Measurements from ENCODE around the gene ZSCAN12. TPM values are rescaled to one million over a fixed set of nuclear protein-coding genes. Genes with fewer than 3 reads are reported as not detected.
A peak's percentile ranks its signal among the peaks of the same experiment; 100 is the strongest.
"Not testable (repeated sequence)": the region's sequence is repeated elsewhere in the genome, so short reads cannot be mapped to it uniquely, and the experiment has no call there.

The ZSCAN12 gene
- total RNA-seq (14.4 TPM), polyA plus RNA-seq (4.7 TPM)

- under 1% methylated on average over 49 of the region's 49 CpGs for WGBS
- Histone ChIP-seq H3K4me3 (ENCODE audit: low read depth, low read length) (peak within 1 kb of the TSS; percentile 74), H3K36me3 (ENCODE audit: insufficient read depth) (no peaks in the 10 kb centered on the region), H3K4me1 (ENCODE audit: insufficient read depth) (no peaks in the 10 kb centered on the region), H3K27ac (ENCODE audit: low read depth) (no peak within 1 kb of the TSS)
- DNase-seq (ENCODE audit: extremely low spot score), result peak; percentile 63
Measured at GRCh38 chr6:28399350-28400121, at the start of gene ZSCAN12. Gene ZSCAN12, minus strand, starts transcription at chr6:28399747. Its CDS starts 1,342 bp downstream, at chr6:28398405.

GRCh38 chr6:28449056-28449455 is 49.5 kb upstream of the ZSCAN12 start:
- Histone ChIP-seq H3K4me3 (ENCODE audit: low read depth, low read length) (no peak overlapping the region), H3K4me1 (ENCODE audit: insufficient read depth) (no peaks in the 10 kb centered on the region), H3K27ac (ENCODE audit: low read depth) (no peak overlapping the region), H3K36me3 (ENCODE audit: insufficient read depth) (no peaks in the 10 kb centered on the region)
- 97% methylated on average over 1 of the region's 1 CpG for WGBS
- no peak for DNase-seq (ENCODE audit: extremely low spot score)

GRCh38 chr6:28447512-28447906 is 48.0 kb upstream of the ZSCAN12 start:
- not testable (repeated sequence) for H3K4me1 ChIP-seq (ENCODE audit: insufficient read depth); H3K36me3 ChIP-seq (ENCODE audit: insufficient read depth); H3K27ac ChIP-seq (ENCODE audit: low read depth); DNase-seq (ENCODE audit: extremely low spot score); H3K4me3 ChIP-seq (ENCODE audit: low read depth, low read length)

- no peak overlapping the region for H3K27ac ChIP-seq (ENCODE audit: low read depth)
- 2% methylated on average over 36 of the region's 36 CpGs for WGBS
- H3K4me1 ChIP-seq (ENCODE audit: insufficient read depth), result no peaks in the 10 kb centered on the region
- H3K36me3 ChIP-seq (ENCODE audit: insufficient read depth), result no peaks in the 10 kb centered on the region
- DNase-seq (ENCODE audit: extremely low spot score), result no peak
- H3K4me3 ChIP-seq (ENCODE audit: low read depth, low read length), result peak overlapping the region; percentile 16
Measured at GRCh38 chr6:28446818-28447511, 47.4 kb upstream of the ZSCAN12 start.

- not testable (repeated sequence) for H3K4me3 ChIP-seq (ENCODE audit: low read depth, low read length); DNase-seq (ENCODE audit: extremely low spot score); H3K27ac ChIP-seq (ENCODE audit: low read depth); H3K36me3 ChIP-seq (ENCODE audit: insufficient read depth); H3K4me1 ChIP-seq (ENCODE audit: insufficient read depth)
- WGBS, result 90% methylated on average over 3 of the region's 3 CpGs
Measured at GRCh38 chr6:28444759-28445158, 45.2 kb upstream of the ZSCAN12 start.

GRCh38 chr6:28443112-28443773 is 43.7 kb upstream of the ZSCAN12 start, which contains the start of gene ZSCAN23:
Gene ZSCAN23, minus strand, starts transcription at chr6:28443491. Its CDS starts 7,225 bp downstream, at chr6:28436266.
- peak within 1 kb of the TSS; percentile 50 for H3K4me3 ChIP-seq (ENCODE audit: low read depth, low read length)
- H3K27ac ChIP-seq (ENCODE audit: low read depth), result no peak within 1 kb of the TSS
- peak; percentile 77 for DNase-seq (ENCODE audit: extremely low spot score)
- WGBS, result under 1% methylated on average over 32 of the region's 32 CpGs
- no peaks in the 10 kb centered on the region for H3K4me1 ChIP-seq (ENCODE audit: insufficient read depth)
- no peaks in the 10 kb centered on the region for H3K36me3 ChIP-seq (ENCODE audit: insufficient read depth)

- Histone ChIP-seq H3K4me3 (ENCODE audit: low read depth, low read length) (peak overlapping the region; percentile 50), H3K4me1 (ENCODE audit: insufficient read depth) (no peaks in the 10 kb centered on the region), H3K27ac (ENCODE audit: low read depth) (no peak overlapping the region), H3K36me3 (ENCODE audit: insufficient read depth) (no peaks in the 10 kb centered on the region)
- no peak for DNase-seq (ENCODE audit: extremely low spot score)
- WGBS, result 47% methylated on average over 7 of the region's 7 CpGs
Measured at GRCh38 chr6:28442586-28442985, 43.0 kb upstream of the ZSCAN12 start.

- Histone ChIP-seq H3K36me3 (ENCODE audit: insufficient read depth) (peaks cover 2% of the 10 kb centered on the region), H3K4me3 (ENCODE audit: low read depth, low read length) (no peak overlapping the region), H3K4me1 (ENCODE audit: insufficient read depth) (no peaks in the 10 kb centered on the region), H3K27ac (ENCODE audit: low read depth) (no peak overlapping the region)
- 74% methylated on average over 3 of the region's 3 CpGs for WGBS
- DNase-seq (ENCODE audit: extremely low spot score), result no peak
Measured at GRCh38 chr6:28436404-28436803, 36.9 kb upstream of the ZSCAN12 start.

- no peak overlapping the region for H3K27ac ChIP-seq (ENCODE audit: low read depth)
- H3K4me1 ChIP-seq (ENCODE audit: insufficient read depth), result no peaks in the 10 kb centered on the region
- no peak for DNase-seq (ENCODE audit: extremely low spot score)
- peaks cover 2% of the 10 kb centered on the region for H3K36me3 ChIP-seq (ENCODE audit: insufficient read depth)
- no peak overlapping the region for H3K4me3 ChIP-seq (ENCODE audit: low read depth, low read length)
Measured at GRCh38 chr6:28433119-28433518, 33.6 kb upstream of the ZSCAN12 start.

GRCh38 chr6:28429781-28430180 is 30.2 kb upstream of the ZSCAN12 start:
- Histone ChIP-seq H3K4me3 (ENCODE audit: low read depth, low read length) (no peak overlapping the region), H3K27ac (ENCODE audit: low read depth) (no peak overlapping the region), H3K4me1 (ENCODE audit: insufficient read depth) (no peaks in the 10 kb centered on the region), H3K36me3 (ENCODE audit: insufficient read depth) (no peaks in the 10 kb centered on the region)
- no peak for DNase-seq (ENCODE audit: extremely low spot score)
- 94% methylated on average over 16 of the region's 16 CpGs for WGBS

GRCh38 chr6:28425944-28426541 is 26.5 kb upstream of the ZSCAN12 start:
- no peak for DNase-seq (ENCODE audit: extremely low spot score)
- no peak overlapping the region for H3K4me3 ChIP-seq (ENCODE audit: low read depth, low read length)
- 91% methylated on average over 4 of the region's 4 CpGs for WGBS

GRCh38 chr6:28424163-28424562 is 24.6 kb upstream of the ZSCAN12 start:
- Histone ChIP-seq H3K4me3 (ENCODE audit: low read depth, low read length) (no peak overlapping the region), H3K27ac (ENCODE audit: low read depth) (no peak overlapping the region), H3K4me1 (ENCODE audit: insufficient read depth) (no peaks in the 10 kb centered on the region), H3K36me3 (ENCODE audit: insufficient read depth) (no peaks in the 10 kb centered on the region)
- DNase-seq (ENCODE audit: extremely low spot score), result no peak

More at GRCh38 chr6:28425944-28426541, 26.5 kb upstream of the ZSCAN12 start:
- no peaks in the 10 kb centered on the region for H3K36me3 ChIP-seq (ENCODE audit: insufficient read depth)
- no peak overlapping the region for H3K27ac ChIP-seq (ENCODE audit: low read depth)
- no peaks in the 10 kb centered on the region for H3K4me1 ChIP-seq (ENCODE audit: insufficient read depth)

- 92% methylated on average over 1 of the region's 1 CpG for WGBS
- no peak for DNase-seq (ENCODE audit: extremely low spot score)
- no peak overlapping the region for H3K4me3 ChIP-seq (ENCODE audit: low read depth, low read length)
- no peaks in the 10 kb centered on the region for H3K4me1 ChIP-seq (ENCODE audit: insufficient read depth)
- no peaks in the 10 kb centered on the region for H3K36me3 ChIP-seq (ENCODE audit: insufficient read depth)
- H3K27ac ChIP-seq (ENCODE audit: low read depth), result no peak overlapping the region
Measured at GRCh38 chr6:28423546-28423945, 24.0 kb upstream of the ZSCAN12 start.

All from urinary bladder (tissue), 4 donors.